Liver (tissue), 9 donors: Measurements from ENCODE around the gene TRMT61A. TPM values are rescaled to one million over a fixed set of nuclear protein-coding genes. Genes with fewer than 3 reads are reported as not detected.
"Not testable (repeated sequence)": the region's sequence is repeated elsewhere in the genome, so short reads cannot be mapped to it uniquely, and the experiment has no call there.

Experiments
- DNase-seq: peaks from one replicate; pipeline ENCODE4 v3.0.0-alpha.2; 2017; ENCODE audit warnings: low spot score
- H3K27ac ChIP-seq, 2 donors: one replicate each; pipeline ENCODE4 v1.7.0; 2013; ENCODE audit warnings: inconsistent platforms in 2 of 2, low read length in 2 of 2, control low read depth in 1 of 2, low read depth in 1 of 2, mild to moderate bottlenecking in 1 of 2
- H3K27me3 ChIP-seq, 4 donors: one replicate each; pipeline versions ENCODE4 v1.6.1 to v1.7.0; 2013; ENCODE audit warnings: low read length in 3 of 4, inconsistent platforms in 1 of 4, mild to moderate bottlenecking in 1 of 4, moderate library complexity in 1 of 4; ENCODE audit not compliant: control insufficient read depth in 4 of 4, insufficient read depth in 4 of 4
- H3K36me3 ChIP-seq, 4 donors: one replicate each; pipeline versions ENCODE4 v1.6.1 to v1.7.0; 2013; ENCODE audit warnings: low read length in 3 of 4, mild to moderate bottlenecking in 3 of 4, low read depth in 1 of 4, moderate library complexity in 1 of 4; ENCODE audit not compliant: control insufficient read depth in 4 of 4, insufficient read depth in 3 of 4
- H3K4me1 ChIP-seq, 4 donors: one replicate each; pipeline versions ENCODE4 v1.6.1 to v1.7.0; 2013; ENCODE audit warnings: low read length in 3 of 4, mild to moderate bottlenecking in 3 of 4, moderate library complexity in 1 of 4; ENCODE audit not compliant: control insufficient read depth in 4 of 4, insufficient read depth in 4 of 4
- H3K4me3 ChIP-seq, 3 donors: one replicate each; pipeline versions ENCODE4 v1.6.1 to v1.7.0; 2013; ENCODE audit warnings: low read length in 3 of 3, control low read depth in 1 of 3, low read depth in 1 of 3, mild to moderate bottlenecking in 1 of 3
- H3K9ac ChIP-seq, 2 donors: one replicate each; pipeline ENCODE4 v1.7.0; 2013; ENCODE audit warnings: low read length in 2 of 2, mild to moderate bottlenecking in 2 of 2, moderate library complexity in 2 of 2, control low read depth in 1 of 2, low read depth in 1 of 2
- H3K9me3 ChIP-seq, 4 donors: one replicate each; pipeline versions ENCODE4 v1.6.1 to v1.7.0; 2013; ENCODE audit warnings: low read length in 3 of 4; ENCODE audit not compliant: control insufficient read depth in 4 of 4
- ATF3 ChIP-seq: IDR thresholded peaks from 2 replicates; pipeline ENCODE4 v1.6.1; 2016; ENCODE audit warnings: antibody characterized with exemption
- CTCF ChIP-seq: fragments of 150-350 bp; IDR thresholded peaks from 2 replicates; pipeline ENCODE4 v1.5.1; 2017; ENCODE audit warnings: improper control_type of control experiment, low read depth, low read length; ENCODE audit not compliant: missing input control
- FOXA1 ChIP-seq: IDR thresholded peaks from 2 replicates; pipeline ENCODE4 v1.6.1; 2016; ENCODE audit warnings: antibody characterized with exemption
- GABPA ChIP-seq, 2 donors: IDR thresholded peaks in 1 of 2; conservative IDR thresholded peaks in 1 of 2; 2 replicates each; pipeline ENCODE4 v1.6.1; 2016; ENCODE audit warnings: antibody characterized with exemption in 2 of 2, mild to moderate bottlenecking in 1 of 2, moderate library complexity in 1 of 2
- HNF4A ChIP-seq, 2 donors: conservative IDR thresholded peaks; 2 replicates each; pipeline ENCODE4 v1.6.1; 2016; ENCODE audit warnings: antibody characterized with exemption in 2 of 2, mild to moderate bottlenecking in 2 of 2
- JUND ChIP-seq, 2 donors: IDR thresholded peaks; 2 replicates each; pipeline ENCODE4 v1.6.1; 2016; ENCODE audit warnings: antibody characterized with exemption in 2 of 2
- NR2F2 ChIP-seq: IDR thresholded peaks from 2 replicates; pipeline ENCODE4 v1.6.1; 2016; ENCODE audit warnings: antibody characterized with exemption
- RAD21 ChIP-seq, 2 donors: IDR thresholded peaks; 2 replicates each; pipeline ENCODE4 v1.6.1; 2016; ENCODE audit warnings: antibody characterized with exemption in 2 of 2, mild to moderate bottlenecking in 2 of 2
- RXRA ChIP-seq, 2 donors: IDR thresholded peaks; 2 replicates each; pipeline ENCODE4 v1.6.1; 2017 to 2018; ENCODE audit warnings: antibody characterized with exemption in 2 of 2, mild to moderate bottlenecking in 1 of 2
- SP1 ChIP-seq: IDR thresholded peaks from 2 replicates; pipeline ENCODE4 v1.6.1; 2018; ENCODE audit warnings: antibody characterized with exemption, mild to moderate bottlenecking
- TAF1 ChIP-seq: conservative IDR thresholded peaks from 2 replicates; pipeline ENCODE4 v1.6.1; 2016; ENCODE audit warnings: antibody characterized with exemption, mild to moderate bottlenecking
- WGBS: extraction: QIAGEN DNeasy Blood & Tissue Kit; methylation state at CpG from one replicate; pipeline ENCODE4 v1.1.7; 2013; 5-methylcytosine and 5-hydroxymethylcytosine counted together
- polyA plus RNA-seq, 2 donors: library from polyadenylated mRNA; stranded (reverse) in 1 of 2; unstranded in 1 of 2; fragments of 200-250 nt in 1 of 2; fragments of >200 nt in 1 of 2; fragmentation: Nextera tagmentation in 1 of 2; extraction: Ambion mirVana in 1 of 2; gene quantifications; one replicate each; pipeline versions ENCODE4 v1.2.1 to v1.2.3, GENCODE V29; 2013 to 2015
- total RNA-seq, 2 donors: library from RNA; depleted of rRNA; stranded (reverse); fragments of >200 nt; gene quantifications; one replicate each; pipeline ENCODE4 v1.2.3, GENCODE V29; 2014
- TF ChIP-seq, protein P1 (sequence below): IDR thresholded peaks from 2 replicates; pipeline ENCODE4 v1.6.1; 2016; ENCODE audit warnings: antibody characterized with exemption
- TF ChIP-seq, protein P2 (sequence below): IDR thresholded peaks from 2 replicates; pipeline ENCODE4 v1.6.1; 2016; ENCODE audit warnings: antibody characterized with exemption
- donor health status: healthy.
- donor health status: healthy.
- donor health status: healthy.
- donor health status: healthy.
- donor health status: healthy.

TRMT61A gene
- total and polyA plus RNA-seq, 4 donors = 4.1 to 8.0 (median 6.5) TPM

- not testable (repeated sequence) for DNase-seq
Observed at GRCh38 chr14:103525430-103526246, 3.4 kb upstream of the TRMT61A start.

GRCh38 chr14:103526247-103526913 is 2.6 kb upstream of the TRMT61A start:
- DNase-seq = no peak
- H3K9ac ChIP-seq = no peak overlapping the region
- H3K9me3 ChIP-seq = no peaks in the 10 kb centered on the region
- WGBS = 55% methylated on average over 8 of the region's 8 CpGs
- H3K27ac ChIP-seq = no peak overlapping the region
- peaks cover 29 to 78% (median 46%) of the 10 kb centered on the region in 4 donors for H3K4me1 ChIP-seq
- H3K4me3 ChIP-seq = no peak overlapping the region
- TF ChIP-seq RXRA (IDR thresholded peaks at IDR 0.05) (peak in 1 of 2 donors; percentile 16), FOXA1 (no peak), SP1 (peak; percentile 10), ATF3 (no peak), TAF1 (no peak), RAD21 (IDR thresholded peaks at IDR 0.05) (no peak), JUND (IDR thresholded peaks at IDR 0.05) (no peak), GABPA (IDR thresholded peaks at IDR 0.05 in 1 of 2, conservative IDR thresholded peaks at IDR 0.05 in 1 of 2) (no peak), NR2F2 (no peak), CTCF (no peak), HNF4A (conservative IDR thresholded peaks at IDR 0.05) (peak in 1 of 2 donors; percentile 19)
- TF ChIP-seq, protein P1, sequence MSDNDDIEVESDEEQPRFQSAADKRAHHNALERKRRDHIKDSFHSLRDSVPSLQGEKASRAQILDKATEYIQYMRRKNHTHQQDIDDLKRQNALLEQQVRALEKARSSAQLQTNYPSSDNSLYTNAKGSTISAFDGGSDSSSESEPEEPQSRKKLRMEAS = no peak
- TF ChIP-seq, protein P2, sequence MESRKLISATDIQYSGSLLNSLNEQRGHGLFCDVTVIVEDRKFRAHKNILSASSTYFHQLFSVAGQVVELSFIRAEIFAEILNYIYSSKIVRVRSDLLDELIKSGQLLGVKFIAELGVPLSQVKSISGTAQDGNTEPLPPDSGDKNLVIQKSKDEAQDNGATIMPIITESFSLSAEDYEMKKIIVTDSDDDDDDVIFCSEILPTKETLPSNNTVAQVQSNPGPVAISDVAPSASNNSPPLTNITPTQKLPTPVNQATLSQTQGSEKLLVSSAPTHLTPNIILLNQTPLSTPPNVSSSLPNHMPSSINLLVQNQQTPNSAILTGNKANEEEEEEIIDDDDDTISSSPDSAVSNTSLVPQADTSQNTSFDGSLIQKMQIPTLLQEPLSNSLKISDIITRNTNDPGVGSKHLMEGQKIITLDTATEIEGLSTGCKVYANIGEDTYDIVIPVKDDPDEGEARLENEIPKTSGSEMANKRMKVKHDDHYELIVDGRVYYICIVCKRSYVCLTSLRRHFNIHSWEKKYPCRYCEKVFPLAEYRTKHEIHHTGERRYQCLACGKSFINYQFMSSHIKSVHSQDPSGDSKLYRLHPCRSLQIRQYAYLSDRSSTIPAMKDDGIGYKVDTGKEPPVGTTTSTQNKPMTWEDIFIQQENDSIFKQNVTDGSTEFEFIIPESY = no peak
- no peaks in the 10 kb centered on the region for H3K27me3 ChIP-seq
- H3K36me3 ChIP-seq = no peaks in the 10 kb centered on the region

More at GRCh38 chr14:103525430-103526246, 3.4 kb upstream of the TRMT61A start:
- H3K9ac ChIP-seq, H3K9me3 ChIP-seq, H3K27ac ChIP-seq, H3K36me3 ChIP-seq, H3K4me3 ChIP-seq, H3K27me3 ChIP-seq: not testable (repeated sequence)
- TF ChIP-seq SP1 = peak; percentile 14
- WGBS = 64% methylated on average over 17 of the region's 17 CpGs
- peaks cover 36 to 78% (median 47%) of the 10 kb centered on the region in 4 donors for H3K4me1 ChIP-seq
